Breast epithelium (tissue), 3 donors: Measurements from ENCODE around the gene KLK5.

Source experiments
- CTCF ChIP-seq, 3 donors: fragments of 450-650 bp; IDR thresholded peaks; one replicate each; pipeline ENCODE4 v1.5.1; 2016 to 2017; ENCODE audit warnings: antibody characterized with exemption in 3 of 3, mild to moderate bottlenecking in 3 of 3, moderate library complexity in 3 of 3
- POLR2AphosphoS5 ChIP-seq, 3 donors: sonication (generic); formaldehyde crosslinking; IDR thresholded peaks; one replicate each; pipeline ENCODE4 v1.6.1; 2017; ENCODE audit warnings: antibody characterized with exemption in 3 of 3

- TF ChIP-seq CTCF (IDR thresholded peaks at IDR 0.05) (no peak), POLR2AphosphoS5 (IDR thresholded peaks at IDR 0.05) (no peak)
Measured at GRCh38 chr19:50962245-50962644, 9.4 kb upstream of the KLK5 start.
